Measurements from ENCODE around the gene WFDC8.

The WFDC8 gene

DNA sequence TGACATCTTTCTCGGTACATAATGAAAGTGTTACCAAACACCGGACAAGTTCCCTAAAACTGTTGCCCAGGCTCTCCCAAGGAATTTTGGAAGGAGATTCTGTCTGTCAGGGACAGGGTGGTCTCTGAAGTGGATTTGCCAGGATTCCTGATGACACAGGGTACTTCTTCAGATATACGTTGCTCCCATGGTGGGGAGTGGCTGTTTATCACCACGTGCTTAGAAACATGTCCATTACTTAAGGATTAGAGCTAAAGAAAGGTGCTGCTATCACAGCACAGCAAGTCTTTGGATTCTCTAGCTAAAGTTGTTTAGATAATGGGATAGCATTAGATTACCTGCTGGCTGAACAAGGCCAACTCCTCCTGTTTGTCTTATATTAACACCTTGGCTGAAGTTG lies 70.0 kb downstream of the WFDC8 start:
- no peak overlapping the region for H3K4me3 ChIP-seq (ENCODE audit: low read depth, low read length)
- TF ChIP-seq, protein P1, sequence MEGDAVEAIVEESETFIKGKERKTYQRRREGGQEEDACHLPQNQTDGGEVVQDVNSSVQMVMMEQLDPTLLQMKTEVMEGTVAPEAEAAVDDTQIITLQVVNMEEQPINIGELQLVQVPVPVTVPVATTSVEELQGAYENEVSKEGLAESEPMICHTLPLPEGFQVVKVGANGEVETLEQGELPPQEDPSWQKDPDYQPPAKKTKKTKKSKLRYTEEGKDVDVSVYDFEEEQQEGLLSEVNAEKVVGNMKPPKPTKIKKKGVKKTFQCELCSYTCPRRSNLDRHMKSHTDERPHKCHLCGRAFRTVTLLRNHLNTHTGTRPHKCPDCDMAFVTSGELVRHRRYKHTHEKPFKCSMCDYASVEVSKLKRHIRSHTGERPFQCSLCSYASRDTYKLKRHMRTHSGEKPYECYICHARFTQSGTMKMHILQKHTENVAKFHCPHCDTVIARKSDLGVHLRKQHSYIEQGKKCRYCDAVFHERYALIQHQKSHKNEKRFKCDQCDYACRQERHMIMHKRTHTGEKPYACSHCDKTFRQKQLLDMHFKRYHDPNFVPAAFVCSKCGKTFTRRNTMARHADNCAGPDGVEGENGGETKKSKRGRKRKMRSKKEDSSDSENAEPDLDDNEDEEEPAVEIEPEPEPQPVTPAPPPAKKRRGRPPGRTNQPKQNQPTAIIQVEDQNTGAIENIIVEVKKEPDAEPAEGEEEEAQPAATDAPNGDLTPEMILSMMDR (IDR thresholded peaks at IDR 0.05; ENCODE audit: borderline replicate concordance, insufficient read depth, low read depth, low read length) = no peak

DNA sequence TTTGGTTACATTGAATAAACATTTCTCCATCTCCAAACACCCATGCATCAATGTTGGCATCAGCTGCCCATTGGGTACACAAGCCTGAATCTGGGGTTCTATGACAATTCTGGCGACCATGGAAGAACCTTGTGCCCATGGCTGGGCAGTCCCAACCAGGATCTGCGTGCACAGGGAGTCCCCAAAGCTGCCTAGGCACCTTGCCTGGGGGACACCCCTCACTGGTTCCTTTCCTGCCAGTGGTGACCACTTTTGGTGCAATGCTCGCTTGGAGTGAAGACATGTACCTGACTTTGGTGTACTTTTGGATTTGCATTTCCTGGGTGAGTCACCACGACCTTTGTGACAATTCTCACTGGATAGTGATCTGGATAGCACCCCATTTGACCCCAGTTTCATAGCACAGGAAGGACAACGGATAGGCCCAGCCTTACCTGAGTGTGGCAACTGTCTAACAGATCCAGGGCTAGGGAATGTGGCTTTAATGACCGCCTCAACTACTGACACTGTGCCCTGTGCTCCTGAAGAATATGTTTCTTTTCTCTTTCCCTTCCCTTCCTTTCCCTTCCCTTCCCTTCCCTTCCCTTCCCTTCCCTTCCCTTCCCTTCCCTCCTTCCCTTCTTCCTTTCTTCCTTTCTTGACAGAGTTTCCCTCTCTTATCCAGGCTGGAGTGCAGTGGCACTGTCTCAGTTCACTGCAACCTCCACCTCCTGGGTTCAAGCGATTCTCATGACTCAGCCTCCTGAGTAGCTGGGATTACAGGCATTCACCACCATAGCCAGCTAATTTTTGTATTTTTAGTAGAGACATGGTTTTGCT lies 70.8 kb downstream of the WFDC8 start:
- TF ChIP-seq, protein P1 (IDR thresholded peaks at IDR 0.05; ENCODE audit: borderline replicate concordance, insufficient read depth, low read depth, low read length) = no peak
- H3K4me3 ChIP-seq (ENCODE audit: low read depth, low read length) = no peak overlapping the region

DNA sequence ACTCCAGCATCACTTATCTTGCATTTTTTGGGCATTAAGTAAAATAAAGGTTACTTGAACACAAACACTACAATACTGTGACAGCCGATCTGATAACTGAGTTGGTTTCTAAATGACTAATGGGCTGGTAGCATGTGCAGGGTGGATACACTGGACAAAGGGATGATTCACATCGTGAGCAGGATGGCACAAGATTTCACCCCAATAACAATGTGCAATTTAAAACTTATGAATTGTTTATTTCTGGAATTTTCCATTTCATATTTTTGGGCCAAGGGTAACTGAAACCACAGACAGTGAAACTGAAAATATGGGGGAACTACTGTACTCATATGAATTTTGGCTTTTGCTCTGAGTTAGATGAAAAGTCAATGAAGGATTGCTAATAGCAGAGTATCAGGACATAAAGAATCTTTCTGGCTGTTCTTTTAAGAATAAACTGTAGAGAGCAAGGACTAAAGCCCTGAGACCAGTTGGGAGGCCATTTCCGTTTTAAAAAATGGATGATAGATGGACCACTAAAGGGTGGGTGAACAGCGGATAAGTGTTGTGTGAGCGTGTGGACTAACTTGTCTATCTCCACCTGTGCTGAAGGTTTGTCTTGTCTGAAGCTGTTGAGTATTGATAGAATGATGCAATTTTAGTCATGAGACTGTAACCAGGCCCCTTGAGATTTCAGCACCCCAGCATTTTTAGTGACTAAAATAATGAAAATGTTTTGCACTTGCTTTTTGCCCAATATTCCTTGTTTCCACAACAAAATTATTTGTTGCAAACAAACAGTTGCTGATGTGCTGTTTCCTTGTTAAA lies 71.9 kb downstream of the WFDC8 start:
- TF ChIP-seq, protein P1 (IDR thresholded peaks at IDR 0.05; ENCODE audit: borderline replicate concordance, insufficient read depth, low read depth, low read length) = no peak
- no peak overlapping the region for H3K4me3 ChIP-seq (ENCODE audit: low read depth, low read length)

DNA sequence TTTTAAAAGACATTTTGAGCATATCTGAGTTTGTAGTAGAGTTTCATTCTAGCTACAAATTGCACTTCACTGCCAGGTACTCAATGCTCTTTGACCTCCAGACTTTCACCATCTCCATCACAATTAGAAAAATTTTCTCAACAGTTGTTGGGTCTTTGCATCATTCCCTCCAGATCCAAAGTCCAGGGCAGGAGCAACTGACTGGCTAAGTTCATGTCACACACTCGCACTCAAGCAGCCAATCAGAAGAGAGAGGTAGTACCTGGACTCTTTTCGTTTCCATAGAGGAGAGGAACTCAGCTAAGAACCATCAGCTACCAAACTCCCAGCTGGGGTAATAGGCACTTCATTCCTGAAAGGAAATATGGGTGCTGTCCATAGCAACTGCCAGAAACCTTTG lies 72.7 kb downstream of the WFDC8 start:
- TF ChIP-seq, protein P1 (IDR thresholded peaks at IDR 0.05; ENCODE audit: borderline replicate concordance, insufficient read depth, low read depth, low read length) = no peak
- no peak overlapping the region for H3K4me3 ChIP-seq (ENCODE audit: low read depth, low read length)

DNA sequence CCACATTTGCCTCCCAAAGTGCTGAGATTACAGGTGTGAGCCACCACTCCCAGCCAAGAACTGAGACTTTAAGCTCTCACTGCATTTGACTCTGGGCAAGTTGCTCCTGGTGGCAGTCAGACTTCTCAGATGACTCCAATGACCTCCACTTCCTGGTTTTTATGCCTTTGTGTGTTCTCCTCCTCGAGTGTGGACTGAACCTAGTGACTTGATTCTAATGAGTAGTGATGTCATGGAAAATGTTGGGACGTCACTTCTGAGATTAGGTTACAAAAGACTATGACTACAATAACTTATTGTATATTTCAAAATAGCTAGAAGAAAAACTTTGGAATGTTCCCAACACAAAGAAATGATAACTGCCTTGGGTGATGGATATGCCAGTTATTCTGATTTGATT lies 75.7 kb downstream of the WFDC8 start:
- TF ChIP-seq, protein P1 (IDR thresholded peaks at IDR 0.05; ENCODE audit: borderline replicate concordance, insufficient read depth, low read depth, low read length) = no peak
- no peak overlapping the region for H3K4me3 ChIP-seq (ENCODE audit: low read depth, low read length)

DNA sequence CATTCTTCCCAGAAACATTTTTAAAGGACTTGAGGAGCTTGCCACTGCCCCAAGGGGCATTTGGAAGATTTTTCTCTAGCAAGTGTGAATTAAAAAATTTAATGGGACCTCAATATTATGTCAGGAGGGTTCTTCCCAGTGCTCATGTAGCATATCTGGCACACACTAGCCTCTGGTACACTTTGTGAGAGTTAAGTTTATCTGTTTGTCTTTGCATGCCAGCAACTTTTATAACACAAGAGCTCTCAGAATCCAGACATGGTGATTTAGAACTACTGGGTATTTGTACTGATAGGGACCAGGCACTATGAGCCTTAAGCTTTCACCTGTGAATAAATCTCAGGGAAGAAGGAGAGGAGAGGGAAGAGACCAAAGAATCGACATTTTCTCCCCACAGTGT lies 76.5 kb downstream of the WFDC8 start:
- TF ChIP-seq, protein P1 (IDR thresholded peaks at IDR 0.05; ENCODE audit: borderline replicate concordance, insufficient read depth, low read depth, low read length) = no peak
- no peak overlapping the region for H3K4me3 ChIP-seq (ENCODE audit: low read depth, low read length)

Data from GM12875 (cell line).